Measurements from ENCODE around the gene TNRC6C.

Gene TNRC6C

GRCh38 chr17:78127888-78128550 lies 169.5 kb downstream of the TNRC6C start:
- H3K27me3 Mint-ChIP-seq (ENCODE audit: low read depth): peaks cover 21% of the 10 kb centered on the region

GRCh38 chr17:78128551-78129350 lies 170.2 kb downstream of the TNRC6C start, which contains the start of gene TMC6:
Gene TMC6 (minus strand): TSS chr17:78128755. CDS start chr17:78126832, 1,923 bp downstream.
- no peak for TF ChIP-seq CTCF (IDR thresholded peaks at IDR 0.05; ENCODE audit: unreplicated experiment in 3 of 3)
- peaks cover 2% of the 10 kb centered on the region for H3K36me3 Mint-ChIP-seq (ENCODE audit: low read depth)
- H3K4me3 Mint-ChIP-seq: peak within 1 kb of the TSS; percentile 89 to 95 (median 94)
- H3K4me1 Mint-ChIP-seq: peaks cover 27% of the 10 kb centered on the region
- H3K27ac Mint-ChIP-seq: peak within 1 kb of the TSS in 2 of 3 experiments; percentile 21 to 79
- H3K27me3 Mint-ChIP-seq (ENCODE audit: low read depth): peaks cover 25% of the 10 kb centered on the region
- H3K9me3 Mint-ChIP-seq: no peaks in the 10 kb centered on the region

More at GRCh38 chr17:78127888-78128550, 169.5 kb downstream of the TNRC6C start:
- TF ChIP-seq CTCF (IDR thresholded peaks at IDR 0.05; ENCODE audit: unreplicated experiment in 3 of 3): no peak
- Mint-ChIP-seq H3K4me3 (peak overlapping the region; percentile 81 to 85 (median 83)), H3K27ac (peak overlapping the region in 1 of 3 experiments; percentile 79), H3K4me1 (peaks cover 27% of the 10 kb centered on the region), H3K36me3 (ENCODE audit: low read depth) (peaks cover 9% of the 10 kb centered on the region), H3K9me3 (no peaks in the 10 kb centered on the region)

- Mint-ChIP-seq H3K36me3 (ENCODE audit: low read depth) (no peaks in the 10 kb centered on the region), H3K27me3 (ENCODE audit: low read depth) (peaks cover 30% of the 10 kb centered on the region), H3K4me1 (peaks cover 27% of the 10 kb centered on the region), H3K9me3 (no peaks in the 10 kb centered on the region), H3K4me3 (peak overlapping the region; percentile 89 to 95 (median 94)), H3K27ac (peak overlapping the region in 1 of 3 experiments; percentile 75)
- TF ChIP-seq CTCF (IDR thresholded peaks at IDR 0.05; ENCODE audit: unreplicated experiment in 3 of 3): no peak
These were observed 171.0 kb downstream of the TNRC6C start for GRCh38 chr17:78129351-78130089.

- Mint-ChIP-seq H3K27me3 (ENCODE audit: low read depth) (peaks cover 30% of the 10 kb centered on the region), H3K4me3 (peak overlapping the region; percentile 62 to 69 (median 65)), H3K27ac (peak overlapping the region in 1 of 3 experiments; percentile 60), H3K4me1 (peaks cover 27% of the 10 kb centered on the region), H3K36me3 (ENCODE audit: low read depth) (no peaks in the 10 kb centered on the region), H3K9me3 (no peaks in the 10 kb centered on the region)
- no peak for TF ChIP-seq CTCF (IDR thresholded peaks at IDR 0.05; ENCODE audit: unreplicated experiment in 3 of 3)
These were observed 171.6 kb downstream of the TNRC6C start for GRCh38 chr17:78130090-78130436.

GRCh38 chr17:78130437-78131101 lies 172.1 kb downstream of the TNRC6C start, which contains the start of gene TMC8:
Gene TMC8 (plus strand): TSS chr17:78130771. CDS start chr17:78131589, 818 bp downstream.
- H3K27ac Mint-ChIP-seq: peak within 1 kb of the TSS in 1 of 3 experiments; percentile 60
- peaks cover 27% of the 10 kb centered on the region for H3K4me1 Mint-ChIP-seq
- H3K27me3 Mint-ChIP-seq (ENCODE audit: low read depth): peaks cover 30% of the 10 kb centered on the region
- TF ChIP-seq CTCF (IDR thresholded peaks at IDR 0.05; ENCODE audit: unreplicated experiment in 3 of 3): no peak
- H3K4me3 Mint-ChIP-seq: peak within 1 kb of the TSS; percentile 62 to 69 (median 65)
- no peaks in the 10 kb centered on the region for H3K36me3 Mint-ChIP-seq (ENCODE audit: low read depth)
- no peaks in the 10 kb centered on the region for H3K9me3 Mint-ChIP-seq

Data from nephron (organoid).